CD4-positive, alpha-beta T cell treated with Interferon gamma for 1 hour (primary cell): ENCODE data around the gene TBX4.

Experiments used
- DNase-seq: peaks from one replicate; pipeline ENCODE4 v3.0.0-alpha.2; 2020

TBX4 gene

DNA sequence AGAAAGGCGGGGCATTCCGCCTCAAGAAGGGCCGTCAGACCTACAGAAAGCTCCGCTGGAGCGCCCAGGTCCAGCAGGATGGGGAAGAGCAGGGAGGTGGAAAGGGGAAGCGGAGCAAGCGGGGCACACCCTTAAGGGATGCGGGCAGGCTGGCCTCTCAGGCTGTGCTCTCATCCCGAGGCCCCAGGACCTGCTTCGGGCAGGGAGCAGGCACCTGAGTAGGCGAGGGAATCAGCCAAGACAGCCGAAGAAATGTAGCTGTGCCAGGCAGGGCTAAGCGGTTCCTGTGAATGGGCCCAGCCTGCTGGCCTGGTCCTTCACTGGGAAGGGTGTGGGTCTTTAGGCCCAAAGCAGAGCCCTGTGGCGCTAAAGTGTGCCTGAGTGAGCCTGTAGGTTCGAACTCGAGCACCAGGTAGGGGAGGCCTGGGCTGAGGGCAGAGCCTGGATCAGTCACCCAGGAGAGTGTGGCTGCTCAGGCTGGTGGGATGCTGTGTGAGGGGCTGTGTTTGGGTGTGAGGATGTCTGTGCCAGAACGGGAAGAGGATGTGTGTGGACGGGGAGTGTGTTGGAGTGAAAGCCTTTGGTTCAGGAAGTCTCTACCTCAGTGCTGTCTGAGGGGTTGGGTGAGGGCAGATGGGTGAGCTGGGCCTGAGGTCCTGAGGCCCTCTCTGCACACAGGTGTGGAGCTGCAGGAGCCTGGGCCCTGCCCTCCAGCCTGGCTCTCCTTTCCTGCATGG lies 3.3 kb downstream of the TBX4 start:
- no peak for DNase-seq

GRCh38 chr17:61456061-61456681 lies 3.9 kb downstream of the TBX4 start:
- no peak for DNase-seq

DNA sequence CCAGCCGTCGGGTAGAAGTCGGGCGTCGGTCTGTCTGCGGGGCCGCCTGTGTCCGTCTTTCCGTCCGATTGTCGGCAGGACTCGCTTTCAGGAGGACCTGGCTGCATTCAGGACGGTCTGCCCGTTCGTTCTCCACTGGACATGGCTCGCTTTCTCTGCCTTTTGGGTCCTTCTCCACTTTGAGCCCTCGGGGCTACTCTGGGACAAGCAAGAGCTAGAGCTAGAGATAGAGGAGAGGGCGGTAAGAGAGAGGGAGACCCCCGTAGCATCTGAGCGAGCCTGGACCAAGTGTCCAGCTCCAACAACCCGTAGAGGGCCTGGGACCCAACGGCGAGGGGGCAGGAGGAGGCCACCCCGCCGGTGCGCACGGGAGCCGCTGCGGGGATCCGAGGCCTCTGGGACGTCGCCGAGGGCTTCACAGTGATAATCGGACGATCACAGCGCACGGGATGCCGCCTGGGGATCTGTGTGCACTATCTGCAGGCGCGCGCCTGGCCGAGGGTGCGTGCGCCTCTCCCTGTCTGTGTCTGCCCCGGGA lies 4.5 kb downstream of the TBX4 start:
- no peak for DNase-seq

DNA sequence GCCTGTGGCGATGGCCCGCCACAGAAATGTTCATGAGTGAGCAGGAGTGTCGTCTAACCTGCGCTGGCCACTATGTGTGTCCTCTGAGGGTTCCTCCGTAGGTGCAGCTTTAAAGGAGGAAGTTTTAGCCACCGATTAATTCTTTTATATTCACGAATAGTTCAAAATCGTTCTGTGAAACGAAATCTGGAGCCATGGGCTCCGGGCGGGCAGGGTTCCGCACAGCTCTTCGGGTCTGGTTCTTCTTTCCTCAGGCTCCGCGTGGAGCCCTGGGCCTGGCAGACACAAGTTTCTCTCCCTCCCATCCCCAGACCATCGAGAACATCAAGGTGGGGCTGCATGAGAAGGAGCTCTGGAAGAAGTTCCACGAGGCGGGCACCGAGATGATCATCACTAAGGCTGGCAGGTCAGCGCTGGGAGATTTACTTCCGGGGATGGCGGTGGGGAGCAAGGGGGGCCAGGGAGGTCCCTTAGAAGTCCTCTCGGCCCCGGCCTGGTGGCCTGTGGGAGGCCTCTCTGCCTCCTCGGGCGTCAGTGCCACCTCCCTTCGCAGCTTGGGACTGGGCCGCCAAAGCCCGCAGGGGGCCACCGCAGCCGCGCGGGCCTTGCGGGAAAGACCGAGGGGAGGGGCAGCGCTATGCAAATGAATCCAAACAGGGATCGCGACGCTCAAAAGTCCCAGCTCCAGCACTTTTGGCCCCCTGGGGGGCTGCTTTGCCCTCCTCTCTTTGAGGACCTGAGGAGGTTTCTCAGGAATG lies 5.2 kb downstream of the TBX4 start:
- no peak for DNase-seq

DNA sequence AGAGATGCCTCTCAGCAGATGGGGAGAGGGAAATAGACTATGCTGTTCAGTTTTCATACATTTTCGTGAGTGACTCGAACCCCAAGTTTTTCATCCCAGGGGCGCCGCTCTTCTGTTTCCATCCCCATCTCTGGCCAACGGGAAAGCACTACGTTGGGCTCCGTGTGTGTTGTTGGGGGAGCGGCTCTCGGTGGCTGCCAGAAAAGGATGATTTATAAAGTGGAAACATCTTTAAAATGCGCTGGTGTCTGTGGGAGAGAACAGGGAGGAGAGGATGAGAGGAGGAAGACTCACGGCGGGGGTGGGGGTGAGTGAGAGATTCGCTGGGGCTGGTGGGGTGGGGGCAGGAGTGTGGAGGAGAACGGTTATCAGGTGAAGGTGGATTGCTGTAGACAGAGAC lies 5.8 kb downstream of the TBX4 start:
- no peak for DNase-seq

GRCh38 chr17:61458421-61459141 lies 6.4 kb downstream of the TBX4 start:
- DNase-seq, result no peak

GRCh38 chr17:61459142-61459809 lies 7.1 kb downstream of the TBX4 start:
- DNase-seq, result no peak

DNA sequence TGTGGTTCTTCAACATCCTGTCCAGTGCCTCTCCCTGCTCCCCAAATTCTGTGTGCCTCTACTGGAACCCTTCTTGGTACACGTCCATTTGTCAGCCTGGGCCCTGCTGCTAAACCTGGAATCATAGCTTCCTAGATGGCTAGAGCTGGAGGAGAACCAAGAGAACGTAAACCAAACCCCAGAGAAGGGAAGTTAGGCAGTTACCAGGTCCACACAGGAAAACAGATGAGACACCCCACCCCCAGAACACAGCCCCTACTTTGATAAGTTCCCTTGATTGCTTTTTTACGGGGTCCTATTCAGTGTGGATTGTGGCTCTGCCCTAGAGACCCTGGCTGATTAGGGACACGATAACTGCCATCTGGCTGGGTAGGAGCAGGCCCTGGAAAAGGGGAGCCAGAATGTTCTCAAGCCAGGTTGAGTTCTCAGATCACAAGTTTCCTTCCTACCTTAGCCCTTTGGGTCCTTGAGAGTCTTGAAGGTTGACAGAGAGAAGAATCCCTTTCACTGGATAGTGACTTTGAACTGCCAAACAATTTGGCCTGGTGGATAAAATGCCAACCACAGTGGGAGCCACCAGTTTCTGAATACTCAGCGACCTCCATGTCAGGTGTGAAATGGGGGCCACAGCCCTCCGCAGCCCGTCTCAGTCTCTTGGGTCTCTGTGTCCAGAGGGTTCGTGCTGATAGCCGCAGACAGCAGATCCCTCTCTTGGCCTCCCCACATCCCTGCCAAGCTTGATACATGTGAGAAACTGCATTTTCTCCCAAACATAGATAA lies 7.9 kb downstream of the TBX4 start:
- no peak for DNase-seq

DNA sequence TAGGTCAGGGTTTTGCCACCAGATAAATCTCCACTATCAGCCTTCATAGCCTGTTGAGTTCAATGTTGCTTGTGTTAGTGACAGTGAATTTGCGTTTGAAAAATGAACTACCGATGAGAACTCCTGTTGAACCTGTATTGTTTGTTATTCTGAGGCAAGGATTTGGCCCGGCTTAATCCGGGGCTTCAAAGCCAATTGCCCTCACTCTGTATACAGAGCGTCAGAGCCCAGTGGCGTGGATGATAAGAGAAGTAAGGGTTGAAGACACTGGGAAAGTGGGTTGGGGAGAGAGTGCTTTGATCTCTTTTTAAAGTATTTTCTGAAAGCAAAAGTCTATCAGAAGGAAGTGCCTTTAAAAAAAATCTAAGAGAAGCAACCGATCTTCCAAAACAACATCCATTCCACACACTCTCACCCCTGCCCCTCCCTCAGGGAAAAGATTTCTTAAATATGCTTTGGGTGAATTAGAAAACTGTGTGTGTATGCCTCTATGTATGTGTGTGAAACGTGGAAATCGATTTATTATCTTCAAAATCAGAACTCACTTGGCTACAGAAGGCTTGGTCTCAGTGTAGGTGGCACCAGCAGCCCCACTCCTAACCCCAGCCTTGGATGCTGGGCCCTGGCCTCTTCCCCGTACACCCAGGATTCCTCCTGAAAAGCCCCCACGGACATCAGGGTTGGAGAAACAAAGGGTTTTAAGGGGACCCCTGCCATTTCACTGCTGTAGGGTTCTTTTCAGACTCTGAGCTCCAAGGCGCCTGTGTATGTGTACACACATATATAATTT lies 8.8 kb downstream of the TBX4 start:
- DNase-seq, result no peak

GRCh38 chr17:61461586-61461966 lies 9.4 kb downstream of the TBX4 start:
- no peak for DNase-seq

DNA sequence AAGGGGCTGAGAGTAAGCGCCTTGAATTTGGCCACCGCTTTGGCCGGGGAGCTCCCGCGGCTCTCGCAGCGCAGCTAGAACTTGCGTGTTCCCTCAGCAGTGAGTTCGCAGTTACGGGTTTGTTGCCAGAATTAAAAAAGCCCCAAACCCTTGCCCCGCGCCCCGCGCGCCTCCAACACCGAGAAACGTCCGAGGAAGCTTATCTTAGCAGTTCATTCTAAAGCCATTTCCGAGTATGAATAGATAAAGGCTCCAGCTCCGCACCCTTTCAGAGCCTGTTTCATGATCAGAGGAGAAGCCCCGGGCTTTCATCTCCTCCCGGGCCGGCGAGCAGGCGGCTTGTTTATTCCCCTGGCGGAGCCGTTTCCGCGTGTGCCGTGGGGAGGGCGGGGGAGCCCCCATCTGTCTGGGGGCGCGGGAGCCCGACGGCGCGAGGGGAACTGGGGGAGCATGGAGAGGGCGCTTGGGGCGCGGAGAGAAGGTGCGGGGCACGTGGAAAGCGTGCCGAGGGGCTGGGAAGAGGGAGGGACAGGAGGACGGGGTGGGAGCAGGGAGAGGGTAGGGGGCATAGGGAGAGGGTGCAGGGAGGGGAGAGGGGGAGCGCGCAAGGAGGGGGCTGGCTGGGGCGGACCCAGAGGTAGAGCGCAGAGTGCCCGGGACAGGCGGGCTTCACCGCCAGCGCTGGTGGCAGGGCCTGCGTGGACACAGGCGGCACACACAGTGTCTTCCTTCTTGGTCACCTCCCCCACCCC lies 9.9 kb downstream of the TBX4 start:
- no peak for DNase-seq

GRCh38 chr17:61462719-61463315 lies 10.6 kb downstream of the TBX4 start:
- no peak for DNase-seq

GRCh38 chr17:61463316-61464129 lies 11.3 kb downstream of the TBX4 start:
- no peak for DNase-seq

DNA sequence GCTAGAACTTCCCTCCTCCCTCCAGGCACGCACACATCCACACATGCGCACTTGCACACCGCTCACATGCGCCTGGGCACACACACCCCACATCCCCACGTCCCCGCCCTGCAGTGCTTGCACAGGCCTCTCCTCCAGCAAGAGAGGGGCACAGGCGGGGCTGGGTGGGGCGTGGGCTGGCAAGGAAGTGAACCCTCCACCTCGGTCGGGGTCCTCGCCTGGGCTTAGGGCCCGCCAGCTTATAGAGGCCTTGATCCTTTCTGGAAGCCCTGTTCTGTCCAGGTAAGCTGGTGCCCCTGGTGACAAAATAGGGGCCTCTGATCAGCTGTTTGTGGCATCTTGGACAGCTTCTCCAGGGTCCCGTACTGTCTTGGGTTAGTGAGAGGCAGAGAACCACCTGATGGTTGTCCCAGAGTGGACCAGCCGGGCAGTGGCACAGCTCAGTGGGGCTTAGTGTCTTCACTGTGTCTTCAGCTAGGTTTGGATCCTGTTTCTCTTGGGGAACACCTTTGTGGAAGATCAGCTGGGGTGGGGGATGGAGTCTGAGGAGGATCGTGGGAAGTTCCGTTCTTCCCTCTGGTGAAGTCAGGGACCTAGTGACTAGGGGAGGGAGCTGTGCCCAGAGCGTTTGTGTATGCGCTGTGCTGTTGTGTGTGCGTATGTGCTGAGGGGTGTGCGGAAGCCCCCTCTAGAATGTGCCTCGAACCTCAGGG lies 12.1 kb downstream of the TBX4 start:
- DNase-seq, result no peak

- no peak for DNase-seq
Observed at GRCh38 chr17:61464843-61465180, 12.6 kb downstream of the TBX4 start.

DNA sequence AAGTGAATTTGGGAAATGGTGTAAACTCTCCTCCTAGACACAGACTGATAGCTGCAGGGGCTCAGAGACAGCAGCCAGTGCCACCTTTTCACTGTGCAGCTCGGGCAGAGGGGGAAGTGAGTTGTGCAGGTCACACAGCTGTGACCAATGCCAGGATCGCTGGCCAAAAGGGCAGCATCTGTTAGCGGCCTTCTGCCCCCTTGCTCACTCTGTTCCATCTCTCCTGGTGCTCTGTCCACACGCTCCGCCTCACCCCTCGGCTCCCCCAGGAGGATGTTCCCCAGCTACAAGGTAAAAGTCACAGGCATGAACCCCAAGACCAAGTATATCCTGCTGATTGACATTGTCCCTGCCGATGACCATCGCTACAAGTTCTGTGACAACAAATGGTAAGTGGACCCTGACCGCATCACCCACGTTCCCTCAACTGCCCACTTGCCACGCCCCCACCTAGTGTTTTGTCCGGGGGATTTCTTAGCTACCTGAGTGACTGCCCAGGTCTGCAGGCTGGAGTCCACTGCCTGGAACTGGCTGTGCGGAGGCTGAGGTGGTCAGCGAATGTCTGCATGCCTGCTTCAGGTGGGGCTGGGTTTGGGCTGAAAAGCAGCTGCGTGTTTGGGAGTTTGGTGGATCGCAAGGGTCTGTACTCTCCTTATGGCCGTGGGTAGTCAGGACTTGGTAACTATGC lies 13.5 kb downstream of the TBX4 start:
- DNase-seq, result no peak

GRCh38 chr17:61466246-61466645 lies 14.0 kb downstream of the TBX4 start:
- no peak for DNase-seq
